K562 (cell line): Measurements from ENCODE around the gene DNMT3L. TPM values are rescaled to one million over a fixed set of nuclear protein-coding genes. Genes with fewer than 3 reads are reported as not detected.

Experiments
- ATAC-seq: fragments of 200-7000 bp; cut with Tn5 transposase; 3 replicates; pipeline ENCODE4 v1.9.1; 2020; ENCODE audit warnings: moderate library complexity
- BruUV-seq: library from RNA; stranded (reverse); fragments of 400-500 nt; replicated peaks from 2 replicates; lab custom pipeline; 2021; lab: Mats Ljungman, UMichigan
- CTCF ChIA-PET: fragments of 300-600 bp; formaldehyde crosslinking; extraction: SDS; loops from one replicate; lab custom pipeline; 2021; ENCODE audit warnings: low intra/inter-chr PET ratio; lab: Yijun Ruan, JAX
- POLR2A ChIA-PET: fragments of 300-600, 350-650 bp; sonication (Branson Sonifier 250); formaldehyde crosslinking; extraction: SDS; loops from one replicate; lab custom pipeline; 2021; ENCODE audit warnings: antibody characterized with exemption, inconsistent platforms; lab: Yijun Ruan, JAX
- DNase-seq, 4 experiments: peaks; one replicate each; pipeline versions ENCODE4 v3.0.0 to v3.0.0-alpha.2; 2011 to 2018; ENCODE audit warnings: low spot score in 3 of 4, mixed read lengths in 3 of 4; ENCODE audit errors: extremely low read depth in 1 of 4
- FAIRE-seq: peaks from 2 replicates; lab custom pipeline; 2011; peaks lifted over from hg19 to GRCh38; lab: Jason Lieb, UNC
- H2AFZ ChIP-seq: 2 replicates; pipeline ENCODE4 v1.6.0; 2011; ENCODE audit warnings: low read depth, low read length, control low read depth, inconsistent platforms
- H3K27ac ChIP-seq: fragments of 200-600 bp; 3 replicates; pipeline ENCODE4 v1.8.0; 2011; ENCODE audit warnings: low read depth, mild to moderate bottlenecking, control low read depth, inconsistent platforms, low read length, moderate library complexity, mixed read lengths; ENCODE audit errors: extremely low read depth
- H3K27me3 ChIP-seq, 2 experiments: fragments of 300-600 bp in 1 of 2; 2 replicates in 1 of 2; 3 replicates in 1 of 2; pipeline versions ENCODE4 v1.6.0 to v1.8.0; 2011; ENCODE audit warnings: inconsistent platforms in 2 of 2, low read length in 2 of 2, mild to moderate bottlenecking in 1 of 2, mixed read lengths in 1 of 2, moderate library complexity in 1 of 2; ENCODE audit not compliant: control insufficient read depth in 2 of 2, insufficient read depth in 2 of 2
- H3K36me3 ChIP-seq: fragments of 300-600 bp; 3 replicates; pipeline ENCODE4 v1.8.0; 2011; ENCODE audit warnings: mild to moderate bottlenecking, low read length, inconsistent platforms; ENCODE audit not compliant: control insufficient read depth, insufficient read depth
- H3K4me1 ChIP-seq, 2 experiments: fragments of 200-600 bp in 1 of 2; replicated peaks in 1 of 2; 2 replicates in 1 of 2; 3 replicates in 1 of 2; pipeline versions ENCODE4 v1.5.1 to v1.8.0; 2011; ENCODE audit warnings: inconsistent platforms in 2 of 2, low read length in 2 of 2, mild to moderate bottlenecking in 1 of 2, mixed read lengths in 1 of 2, moderate library complexity in 1 of 2; ENCODE audit not compliant: control insufficient read depth in 2 of 2, insufficient read depth in 2 of 2
- H3K4me2 ChIP-seq: 2 replicates; pipeline ENCODE4 v1.6.1; 2011; ENCODE audit warnings: low read length, control low read depth, inconsistent platforms, mixed read lengths; ENCODE audit not compliant: insufficient read depth
- H3K4me3 ChIP-seq: fragments of 200-600 bp; sonication (generic), shearing (Covaris generic); 2 replicates; pipeline ENCODE4 v1.5.1; 2016; ENCODE audit warnings: control low read depth, inconsistent platforms
- H3K79me2 ChIP-seq: fragments of 200-600 bp; 3 replicates; pipeline ENCODE4 v1.8.0; 2011; ENCODE audit warnings: low read length, inconsistent platforms; ENCODE audit not compliant: control insufficient read depth, insufficient read depth
- H3K9ac ChIP-seq, 2 experiments: 2 replicates each; pipeline versions ENCODE4 v1.6.0 to v1.6.1; 2011; ENCODE audit warnings: low read depth in 2 of 2, low read length in 2 of 2, control low read depth in 1 of 2, inconsistent platforms in 1 of 2, mild to moderate bottlenecking in 1 of 2, mixed read lengths in 1 of 2; ENCODE audit not compliant: insufficient read depth in 1 of 2
- H3K9me1 ChIP-seq: one replicate; pipeline ENCODE4 v1.6.0; 2011; ENCODE audit warnings: inconsistent platforms, mild to moderate bottlenecking, low read length, moderate library complexity; ENCODE audit not compliant: control insufficient read depth, insufficient read depth
- H3K9me3 ChIP-seq: replicated peaks from 2 replicates; pipeline ENCODE4 v1.5.1; 2011; ENCODE audit warnings: low read depth, low read length, inconsistent platforms; ENCODE audit not compliant: control insufficient read depth, insufficient read depth
- H4K20me1 ChIP-seq: replicated peaks from 2 replicates; pipeline ENCODE4 v1.6.1; 2011; ENCODE audit warnings: low read length, inconsistent platforms, mixed read lengths; ENCODE audit not compliant: control insufficient read depth, insufficient read depth
- DEAF1 ChIP-seq: fragments of 450-650 bp; formaldehyde crosslinking; IDR thresholded peaks from 2 replicates; pipeline ENCODE4 v1.4.0; 2020; ENCODE audit warnings: mild to moderate bottlenecking, moderate library complexity
- NBN ChIP-seq: fragments of 450-650 bp; IDR thresholded peaks from 2 replicates; pipeline ENCODE4 v1.6.1; 2016; ENCODE audit warnings: low read depth, mild to moderate bottlenecking
- RREB1 ChIP-seq: fragments of 250-450 bp; sonication (Bioruptor Pico); IDR thresholded peaks from 2 replicates; pipeline ENCODE4 v1.4.0; 2020
- SIN3A ChIP-seq, 2 experiments: fragments of 150-350 bp in 1 of 2; IDR thresholded peaks; 2 replicates each; pipeline ENCODE4 v1.6.1; 2011 to 2016; ENCODE audit warnings: borderline replicate concordance in 2 of 2, low read depth in 2 of 2, low read length in 2 of 2, mild to moderate bottlenecking in 2 of 2, moderate library complexity in 2 of 2; ENCODE audit not compliant: control insufficient read depth in 1 of 2
- WGBS: fragments of 100-300 bp; shearing (Covaris generic); methylation state at CpG from one replicate; pipeline ENCODE4 v1.1.6; 2016; ENCODE audit warnings: low coverage, mixed read lengths; ENCODE audit not compliant: insufficient coverage; ENCODE audit errors: missing lambda C conversion rate; 5-methylcytosine and 5-hydroxymethylcytosine counted together
- in situ Hi-C: fragments of 300-500 bp; cut with MboI; formaldehyde crosslinking; loops from 4 replicates; pipeline ENCODE4 v1.15.0; 2018; ENCODE audit warnings: inconsistent platforms, mixed read lengths
- intact Hi-C: fragments of 100-400 bp; cut with micrococcal nuclease; formaldehyde crosslinking; loops from 2 replicates; pipeline ENCODE4 v1.14.2; 2022
- polyA plus RNA-seq, 8 experiments: library from polyadenylated mRNA; depleted of rRNA in 4 of 8; stranded (reverse) in 5 of 8; unstranded in 3 of 8; fragments of >200 nt; fragmentation: Nextera tagmentation in 2 of 8; fragmentation: Illumina TruSeq in 1 of 8; extraction: Ambion mirVana in 2 of 8; extraction: Trizol in 1 of 8; gene quantifications; 2 replicates each; pipeline versions ENCODE4 v1.2.1 to v1.2.3, GENCODE V29; 2011 to 2014; ENCODE audit warnings: inconsistent platforms in 1 of 8, missing spikeins in 1 of 8
- total RNA-seq, 7 experiments: library from RNA; depleted of rRNA in 6 of 7; stranded (reverse); fragments of >200 nt in 6 of 7; fragmentation: Illumina TruSeq in 2 of 7; extraction: Trizol in 2 of 7; gene quantifications; 2 replicates each; pipeline versions ENCODE4 v1.2.1 to v1.2.3, GENCODE V29; 2011 to 2021; ENCODE audit warnings: low replicate concordance in 1 of 7

DNMT3L gene
- total and polyA plus RNA-seq, 9 of the 15 experiments (the other 6 are each of a cell fraction or from before 2014, with no cell fraction given) = 0.08 TPM; not detected in 8

DNA sequence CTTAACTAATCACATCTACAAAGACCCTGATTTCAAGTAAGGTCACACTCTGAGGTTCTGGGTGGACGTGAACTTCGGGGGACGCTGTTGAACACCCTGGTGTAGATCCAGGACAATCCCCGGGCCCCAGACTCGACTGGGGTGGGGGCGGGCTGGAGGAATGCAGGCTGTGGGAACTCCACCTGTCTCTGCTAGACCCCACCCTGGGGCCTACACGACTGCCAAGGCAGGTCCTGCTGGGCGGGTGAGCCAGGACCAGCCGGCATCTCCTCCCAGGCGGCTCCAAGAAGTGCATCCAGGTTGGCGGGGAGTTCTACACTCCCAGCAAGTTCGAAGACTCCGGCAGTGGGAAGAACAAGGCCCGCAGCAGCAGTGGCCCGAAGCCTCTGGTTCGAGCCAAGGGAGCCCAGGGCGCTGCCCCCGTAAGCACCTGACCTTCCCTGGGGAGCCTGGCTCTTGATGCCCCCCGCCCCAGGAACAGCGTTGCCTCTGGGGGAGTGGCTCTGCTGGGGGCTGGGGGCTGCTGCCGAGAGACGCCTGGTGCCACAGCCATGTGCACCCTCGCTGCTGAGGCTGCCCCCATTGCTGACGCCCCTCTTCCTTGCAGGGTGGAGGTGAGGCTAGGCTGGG lies 27.8 kb upstream of the DNMT3L start:
- POLR2A ChIA-PET = no interaction called here
- Histone ChIP-seq H3K4me1 (peaks cover 0 to 64% of the 10 kb centered on the region in 2 experiments; a peak in 3 of 5 replicates), H3K27me3 (peaks cover 24 to 84% of the 10 kb centered on the region in 2 experiments; a peak in 4 of 5 replicates)
- no peak for TF ChIP-seq SIN3A (IDR thresholded peaks at IDR 0.05; ENCODE audit: borderline replicate concordance in 2 of 2, control insufficient read depth in 1 of 2, low read depth in 2 of 2, low read length in 2 of 2)
- TF ChIP-seq DEAF1 = no peak
- TF ChIP-seq RREB1 (CRISPR knock-in tag) = no peak
- TF ChIP-seq NBN = no peak
- TF ChIP-seq, all 486 proteins: peak for 0
- peaks cover 3% of the 10 kb centered on the region for H3K9me1 ChIP-seq
- in situ Hi-C loops (loop anchor here (25.0 kb wide), 1 partner anchor 127 kb away; no protein-coding TSS in a partner anchor), intact Hi-C loops (no loop called here)
- no peak overlapping the region for H3K4me2 ChIP-seq
- H3K9me3 ChIP-seq = no peaks in the 10 kb centered on the region
- ATAC-seq = peak; percentile 3; the same call in 1 of the 3 replicates
- H3K4me3 ChIP-seq = no peak overlapping the region
- no peak overlapping the region for H3K9ac ChIP-seq
- CTCF ChIA-PET = no interaction called here
- BruUV-seq = no TSS peak
- FAIRE-seq = no peak
- no peaks in the 10 kb centered on the region for H3K36me3 ChIP-seq
- peaks cover 24% of the 10 kb centered on the region for H4K20me1 ChIP-seq
- H3K79me2 ChIP-seq = no peaks in the 10 kb centered on the region
- no peak for DNase-seq
- no peak overlapping the region for H3K27ac ChIP-seq
- WGBS = 2% methylated on average over 22 of the region's 24 CpGs
- H2AFZ ChIP-seq = no peak overlapping the region
